Nephron progenitor cell (in vitro differentiated cells): ENCODE data around the gene XRN2.

Source experiments
- DNase-seq: peaks from one replicate; pipeline ENCODE4 v3.0.0; 2021
- H3K27ac Mint-ChIP-seq: 2 replicates; pipeline ENCODE4 v1.8.0; 2021; ENCODE audit warnings: mild to moderate bottlenecking, moderate library complexity, mixed read lengths
- H3K27me3 Mint-ChIP-seq: 2 replicates; pipeline ENCODE4 v1.8.0; 2021; ENCODE audit warnings: mild to moderate bottlenecking, low read depth, mixed read lengths; ENCODE audit not compliant: poor library complexity
- H3K36me3 Mint-ChIP-seq: 2 replicates; pipeline ENCODE4 v1.8.0; 2021; ENCODE audit warnings: low read depth, mixed read lengths
- H3K4me1 Mint-ChIP-seq: 2 replicates; pipeline ENCODE4 v1.8.0; 2021; ENCODE audit warnings: mixed read lengths
- H3K4me3 Mint-ChIP-seq: 2 replicates; pipeline ENCODE4 v1.8.0; 2021; ENCODE audit warnings: mild to moderate bottlenecking, moderate library complexity, mixed read lengths
- H3K9me3 Mint-ChIP-seq: 2 replicates; pipeline ENCODE4 v1.8.0; 2021; ENCODE audit warnings: mild to moderate bottlenecking, moderate library complexity, mixed read lengths
- CTCF ChIP-seq: fragments of 200-600 bp; sonication (generic); IDR thresholded peaks from 2 replicates; pipeline ENCODE4 v1.5.0; 2021; ENCODE audit warnings: antibody characterized with exemption

Gene XRN2

GRCh38 chr20:21432911-21433310 lies 129.8 kb downstream of the XRN2 start:
- no peak overlapping the region for H3K4me3 Mint-ChIP-seq
- H3K9me3 Mint-ChIP-seq = no peaks in the 10 kb centered on the region
- TF ChIP-seq CTCF = no peak
- H3K36me3 Mint-ChIP-seq = no peaks in the 10 kb centered on the region
- H3K4me1 Mint-ChIP-seq = peaks cover 11% of the 10 kb centered on the region
- peaks cover 21% of the 10 kb centered on the region for H3K27me3 Mint-ChIP-seq
- H3K27ac Mint-ChIP-seq = no peak overlapping the region
- no peak for DNase-seq

GRCh38 chr20:21433329-21433890 lies 130.3 kb downstream of the XRN2 start:
- H3K9me3 Mint-ChIP-seq = no peaks in the 10 kb centered on the region
- TF ChIP-seq CTCF = no peak
- peaks cover 11% of the 10 kb centered on the region for H3K4me1 Mint-ChIP-seq
- H3K4me3 Mint-ChIP-seq = no peak overlapping the region
- DNase-seq = no peak
- H3K36me3 Mint-ChIP-seq = no peaks in the 10 kb centered on the region
- H3K27ac Mint-ChIP-seq = no peak overlapping the region
- H3K27me3 Mint-ChIP-seq = peaks cover 18% of the 10 kb centered on the region

GRCh38 chr20:21435576-21435975 lies 132.4 kb downstream of the XRN2 start:
- Mint-ChIP-seq H3K27me3 (peaks cover 29% of the 10 kb centered on the region), H3K9me3 (no peaks in the 10 kb centered on the region), H3K27ac (no peak overlapping the region), H3K4me3 (no peak overlapping the region), H3K4me1 (no peaks in the 10 kb centered on the region), H3K36me3 (no peaks in the 10 kb centered on the region)
- no peak for TF ChIP-seq CTCF
- DNase-seq = no peak

- peaks cover 31% of the 10 kb centered on the region for H3K27me3 Mint-ChIP-seq
- H3K9me3 Mint-ChIP-seq = no peaks in the 10 kb centered on the region
These were observed 133.1 kb downstream of the XRN2 start for GRCh38 chr20:21436205-21436604.

GRCh38 chr20:21437248-21437647 lies 134.1 kb downstream of the XRN2 start:
- Mint-ChIP-seq H3K27me3 (peaks cover 37% of the 10 kb centered on the region), H3K4me3 (no peak overlapping the region), H3K9me3 (no peaks in the 10 kb centered on the region), H3K27ac (no peak overlapping the region), H3K36me3 (no peaks in the 10 kb centered on the region), H3K4me1 (no peaks in the 10 kb centered on the region)
- no peak for DNase-seq
- no peak for TF ChIP-seq CTCF

More at GRCh38 chr20:21436205-21436604, 133.1 kb downstream of the XRN2 start:
- Mint-ChIP-seq H3K4me3 (no peak overlapping the region), H3K4me1 (no peaks in the 10 kb centered on the region), H3K36me3 (no peaks in the 10 kb centered on the region), H3K27ac (no peak overlapping the region)
- TF ChIP-seq CTCF = no peak
- DNase-seq = no peak

GRCh38 chr20:21437816-21438215 lies 134.7 kb downstream of the XRN2 start:
- Mint-ChIP-seq H3K9me3 (no peaks in the 10 kb centered on the region), H3K27ac (no peak overlapping the region), H3K36me3 (no peaks in the 10 kb centered on the region), H3K4me3 (no peak overlapping the region), H3K27me3 (peaks cover 35% of the 10 kb centered on the region), H3K4me1 (no peaks in the 10 kb centered on the region)
- no peak for TF ChIP-seq CTCF
- no peak for DNase-seq
